ENCODE results near the gene TIAM2.
"Not testable (repeated sequence)": the region's sequence is repeated elsewhere in the genome, so short reads cannot be mapped to it uniquely, and the experiment has no call there.

TIAM2 gene

DNA sequence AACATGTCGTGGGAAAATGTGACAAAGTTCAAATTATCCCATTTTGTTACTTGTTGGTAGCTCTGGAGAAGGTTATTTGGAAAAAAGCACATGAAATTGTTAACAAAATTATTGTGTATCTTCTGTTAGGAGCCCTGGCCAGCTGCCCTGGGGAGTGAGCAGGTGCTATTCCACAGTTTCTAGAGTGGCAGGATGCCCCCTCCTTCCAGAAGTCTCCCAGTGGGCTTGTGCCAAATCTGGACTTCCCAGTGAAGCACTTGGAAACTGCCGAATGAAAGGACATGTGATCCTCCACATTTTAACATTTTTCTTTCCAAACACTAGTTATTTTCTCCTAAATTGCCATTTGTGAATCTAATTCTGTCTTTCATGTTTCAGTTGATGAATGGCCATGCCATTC is 201.8 kb downstream of the TIAM2 start:
- no peak for DNase-seq (ENCODE audit: low spot score)

DNA sequence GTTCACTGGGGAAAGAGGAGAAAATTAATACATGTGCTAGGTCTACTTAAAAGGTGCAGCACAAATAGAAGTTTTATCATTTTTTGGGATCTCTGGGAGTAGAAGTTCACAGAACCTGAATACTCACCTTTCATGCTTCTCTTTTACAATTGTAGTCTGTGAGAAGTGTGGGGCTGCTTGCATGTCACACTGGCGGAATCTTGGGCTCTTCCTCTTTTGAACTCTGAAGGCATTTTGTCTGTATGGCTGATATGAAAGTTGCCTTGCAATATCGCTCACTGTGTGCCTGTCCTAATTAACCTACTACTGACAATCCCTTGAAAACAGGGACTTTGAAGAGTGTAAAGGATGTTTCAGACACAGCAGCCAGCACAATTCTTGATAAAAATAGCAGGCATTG is 202.8 kb downstream of the TIAM2 start:
- DNase-seq (ENCODE audit: low spot score), result no peak

- DNase-seq (ENCODE audit: low spot score), result no peak
These were observed 204.9 kb downstream of the TIAM2 start for GRCh38 chr6:155200012-155200411.

DNA sequence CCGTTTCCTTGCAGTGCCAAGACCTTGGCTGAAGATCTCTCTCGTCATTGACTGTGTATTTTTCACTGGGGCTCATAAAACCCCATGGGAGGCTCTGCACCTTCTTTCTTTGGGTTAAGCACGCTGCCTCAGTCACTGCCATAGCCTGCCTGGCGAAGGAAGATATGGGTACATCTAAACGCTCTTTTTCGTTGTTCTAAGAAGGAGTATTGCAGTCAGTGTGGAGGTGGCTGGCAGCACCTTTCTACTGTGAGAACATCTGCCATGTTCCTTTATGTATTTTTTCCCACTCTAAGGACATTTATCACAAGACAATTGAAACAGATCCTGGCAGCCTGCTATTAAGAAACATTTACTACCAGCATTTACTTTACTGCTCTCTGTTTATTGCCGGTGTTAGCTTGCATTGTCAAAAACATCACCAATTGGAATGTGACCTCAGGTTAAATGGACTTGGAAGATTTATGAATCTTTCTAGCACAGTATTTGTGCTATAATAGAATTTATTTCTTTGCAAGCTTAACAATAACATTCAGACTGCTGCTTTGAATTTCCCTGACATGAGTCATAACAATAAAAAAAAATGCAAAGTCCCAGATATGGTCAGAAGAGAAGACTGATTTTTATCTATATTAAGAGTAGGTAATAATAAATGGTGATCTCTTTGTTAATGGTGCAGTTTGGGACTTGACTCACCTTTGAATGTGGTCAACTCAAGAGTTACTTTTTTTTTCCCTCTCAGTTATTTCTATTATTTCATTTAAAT is 206.5 kb downstream of the TIAM2 start:
- peak; percentile 65 for DNase-seq (ENCODE audit: low spot score)

GRCh38 chr6:155207223-155207622 is 212.1 kb downstream of the TIAM2 start:
- no peak for DNase-seq (ENCODE audit: low spot score)

- DNase-seq (ENCODE audit: low spot score), result no peak
These were observed 217.0 kb downstream of the TIAM2 start for GRCh38 chr6:155212106-155212505.

GRCh38 chr6:155212616-155213380 is 217.7 kb downstream of the TIAM2 start:
- DNase-seq (ENCODE audit: low spot score), result no peak

DNA sequence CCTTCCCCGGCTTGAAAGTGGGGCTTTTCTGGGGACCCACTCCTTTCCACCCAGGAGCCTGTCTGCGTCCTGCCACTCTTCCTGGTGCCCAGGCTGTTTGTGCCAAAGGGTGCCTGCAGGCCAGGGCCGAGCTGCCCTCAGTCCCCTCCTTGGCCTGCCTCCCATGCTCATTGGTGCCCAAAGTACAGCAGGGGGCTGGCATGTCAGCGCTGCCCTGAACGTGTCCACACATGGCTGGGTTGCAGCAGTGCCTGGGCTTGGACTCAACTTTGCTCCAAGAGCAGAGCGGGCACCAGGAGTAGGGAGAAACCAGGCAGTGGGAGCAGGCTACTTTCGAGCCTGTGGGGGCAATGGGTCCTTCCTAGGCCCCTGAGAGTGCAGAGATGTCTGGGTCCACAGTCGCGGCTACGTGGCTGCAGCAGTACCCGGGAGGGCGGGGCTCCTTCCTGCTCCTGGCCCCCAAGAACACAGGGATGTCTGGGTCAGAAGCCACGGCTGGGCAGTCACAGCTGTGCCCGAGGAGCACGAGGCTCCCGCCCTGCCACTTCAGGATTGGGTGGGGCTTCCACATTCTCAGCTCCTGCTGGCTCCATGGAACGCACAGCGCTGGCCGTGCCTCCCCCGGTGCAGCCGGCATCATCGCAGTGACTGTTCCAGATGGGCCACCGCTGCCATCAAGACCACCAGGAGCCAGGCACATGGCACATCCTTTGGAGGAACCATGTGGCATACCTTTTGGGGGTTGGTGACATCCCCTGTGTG is 218.7 kb downstream of the TIAM2 start:
- no peak for DNase-seq (ENCODE audit: low spot score)

GRCh38 chr6:155215906-155216305 is 220.8 kb downstream of the TIAM2 start:
- DNase-seq (ENCODE audit: low spot score), result no peak

- no peak for DNase-seq (ENCODE audit: low spot score)
These were observed 221.4 kb downstream of the TIAM2 start for GRCh38 chr6:155216312-155217046.

DNA sequence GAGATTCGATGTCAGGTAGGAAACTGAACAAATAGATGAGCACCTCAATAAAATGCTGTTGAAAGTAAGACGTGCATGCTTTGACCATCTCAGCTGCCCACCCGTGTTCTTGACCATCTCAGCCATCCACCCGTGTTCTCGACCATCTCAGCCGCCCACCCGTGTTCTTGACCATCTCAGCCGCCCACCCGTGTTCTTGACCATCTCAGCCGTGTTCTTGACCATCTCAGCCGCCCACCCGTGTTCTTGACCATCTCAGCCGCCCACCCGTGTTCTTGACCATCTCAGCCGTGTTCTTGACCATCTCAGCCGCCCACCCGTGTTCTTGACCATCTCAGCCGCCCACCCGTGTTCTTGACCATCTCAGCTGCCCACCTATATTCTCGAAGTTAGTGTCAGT is 223.6 kb downstream of the TIAM2 start:
- DNase-seq (ENCODE audit: low spot score), result not testable (repeated sequence)

DNA sequence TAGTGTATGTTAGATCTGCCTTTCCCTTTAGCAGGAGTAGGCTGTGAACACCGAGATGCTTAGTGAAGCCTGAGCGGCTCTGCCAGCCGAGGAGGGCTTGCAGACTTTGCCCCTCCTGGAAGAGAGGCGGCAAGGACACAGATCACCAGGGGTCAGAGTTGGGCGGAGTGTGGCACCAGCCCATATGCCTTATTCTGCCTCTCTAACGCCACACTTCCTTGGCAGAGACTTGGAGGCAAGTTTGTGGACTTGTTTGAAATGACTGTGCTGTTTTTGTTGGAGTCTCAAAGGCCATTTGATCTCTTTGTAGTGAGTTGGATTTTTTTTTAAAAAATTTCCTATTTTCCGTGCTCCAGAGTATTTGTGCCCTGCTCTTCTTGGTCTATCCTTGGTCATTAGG is 224.2 kb downstream of the TIAM2 start:
- no peak for DNase-seq (ENCODE audit: low spot score)

DNA sequence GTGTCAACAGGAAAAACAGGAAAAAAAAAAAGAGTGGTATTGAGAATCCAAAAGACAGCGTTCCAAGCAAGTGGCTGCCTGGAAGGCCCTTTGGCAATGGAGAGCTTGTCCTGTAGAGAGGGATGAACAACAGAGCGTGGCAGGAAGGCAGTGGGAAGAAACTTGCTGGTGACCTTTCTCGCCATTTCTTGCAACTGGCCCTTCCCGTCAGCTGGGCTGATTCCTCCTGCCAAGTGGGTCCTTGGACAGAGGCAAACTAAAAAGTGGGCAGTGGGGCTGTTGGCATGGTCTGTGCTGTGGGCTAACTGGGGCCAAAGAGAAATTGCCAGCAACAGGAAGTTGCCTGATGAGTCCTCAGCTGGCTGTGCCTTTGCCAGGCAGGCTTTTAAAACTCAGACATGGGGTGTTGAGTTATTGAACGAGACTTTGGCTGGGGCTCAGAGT is 224.8 kb downstream of the TIAM2 start:
- DNase-seq (ENCODE audit: low spot score), result no peak

DNA sequence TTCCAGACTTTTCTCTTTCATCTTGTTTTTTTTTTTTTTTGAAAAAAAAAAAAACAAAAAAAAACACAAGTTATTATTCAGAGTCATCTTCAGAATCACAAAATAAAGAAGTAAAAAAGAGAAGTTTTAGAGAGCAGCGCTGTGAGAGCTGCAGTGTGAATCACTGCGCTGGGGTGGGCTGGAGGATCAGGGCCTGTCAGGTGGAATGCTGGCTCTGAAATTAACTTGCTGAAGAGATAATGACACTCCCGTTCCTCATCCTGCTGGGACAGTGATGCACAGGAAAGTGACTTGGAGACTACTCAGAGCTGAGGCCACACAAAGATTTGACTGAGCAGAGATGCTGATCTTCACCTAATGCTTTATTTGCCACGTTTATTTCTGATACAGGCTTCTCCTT is 226.0 kb downstream of the TIAM2 start:
- no peak for DNase-seq (ENCODE audit: low spot score)

DNA sequence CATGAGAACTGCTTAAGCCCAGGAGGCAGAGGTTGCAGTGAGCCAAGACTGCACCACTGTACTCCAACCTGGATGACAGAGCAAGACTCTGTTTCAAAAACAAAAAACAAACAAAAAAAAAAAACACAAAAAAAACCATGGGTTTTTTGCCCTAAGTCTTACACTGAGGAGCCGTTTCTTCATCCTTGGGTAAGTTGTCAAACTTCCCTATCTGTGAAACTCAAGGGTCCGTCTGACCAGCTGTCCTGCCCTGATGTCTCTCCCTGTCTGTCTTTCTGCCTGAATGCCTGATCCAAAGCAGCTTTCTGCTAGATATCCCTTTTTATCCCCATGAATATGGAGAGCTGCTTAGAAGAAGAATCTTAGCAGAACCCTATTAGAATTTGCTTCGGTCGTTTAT is 227.4 kb downstream of the TIAM2 start:
- DNase-seq (ENCODE audit: low spot score), result no peak

DNA sequence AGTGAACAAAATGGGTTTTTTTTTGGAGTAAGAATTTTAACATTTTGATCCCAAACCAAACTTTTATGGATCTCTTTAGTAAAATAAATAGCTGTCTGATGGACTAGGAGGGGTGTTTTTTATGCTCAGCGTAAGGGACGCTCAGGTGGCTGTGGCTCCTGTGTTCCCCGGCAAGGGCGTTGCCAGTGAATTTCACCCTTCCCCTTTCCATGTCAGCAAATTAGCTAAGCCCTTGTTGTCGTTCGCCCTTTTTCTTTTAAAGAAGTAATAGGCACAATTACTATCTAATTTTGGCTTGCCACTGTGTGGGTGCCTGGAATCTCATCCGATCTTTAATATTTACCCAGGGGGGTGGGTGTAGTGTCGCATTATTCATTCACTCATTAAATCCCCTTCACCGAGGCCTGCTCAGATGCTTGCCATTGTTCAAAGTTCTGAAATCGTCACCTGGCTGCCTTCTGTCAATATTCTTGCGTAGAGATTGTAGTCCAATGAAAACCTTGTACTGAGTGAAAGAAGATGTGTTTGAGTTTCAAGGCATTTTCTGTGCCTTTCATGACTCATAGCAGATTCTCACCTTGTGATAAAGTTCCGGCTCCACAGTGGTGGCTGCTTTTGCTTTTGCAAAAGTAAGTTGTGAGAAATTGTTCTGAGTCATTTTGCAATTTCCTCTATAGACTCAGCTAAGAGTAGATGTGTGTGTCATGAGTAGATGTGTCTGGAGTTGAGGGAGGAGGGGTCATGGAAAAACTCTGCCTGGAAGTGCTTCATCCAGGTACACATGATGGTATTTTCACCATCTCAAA is 228.7 kb downstream of the TIAM2 start:
- peak; percentile 56 for DNase-seq (ENCODE audit: low spot score)

DNA sequence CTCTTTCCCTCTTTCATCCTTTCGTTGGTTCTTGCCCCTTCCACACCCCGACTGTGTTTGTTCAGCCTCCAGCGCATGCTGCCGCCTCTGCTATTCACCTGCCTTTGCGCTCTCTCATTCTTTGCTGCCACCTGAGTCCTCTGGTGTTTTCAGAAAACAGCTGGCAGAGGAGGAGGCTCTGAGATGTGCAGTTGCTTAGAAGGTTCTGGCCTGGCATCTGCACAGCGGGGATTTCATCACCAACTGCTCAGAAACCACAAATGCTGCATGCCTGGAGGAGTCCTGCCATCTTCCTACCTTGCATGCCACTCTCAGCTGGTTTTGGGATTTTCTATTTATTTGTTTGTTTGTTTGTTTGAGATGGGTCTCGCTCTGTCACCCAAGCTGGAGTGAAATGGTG is 229.5 kb downstream of the TIAM2 start:
- no peak for DNase-seq (ENCODE audit: low spot score)

DNA sequence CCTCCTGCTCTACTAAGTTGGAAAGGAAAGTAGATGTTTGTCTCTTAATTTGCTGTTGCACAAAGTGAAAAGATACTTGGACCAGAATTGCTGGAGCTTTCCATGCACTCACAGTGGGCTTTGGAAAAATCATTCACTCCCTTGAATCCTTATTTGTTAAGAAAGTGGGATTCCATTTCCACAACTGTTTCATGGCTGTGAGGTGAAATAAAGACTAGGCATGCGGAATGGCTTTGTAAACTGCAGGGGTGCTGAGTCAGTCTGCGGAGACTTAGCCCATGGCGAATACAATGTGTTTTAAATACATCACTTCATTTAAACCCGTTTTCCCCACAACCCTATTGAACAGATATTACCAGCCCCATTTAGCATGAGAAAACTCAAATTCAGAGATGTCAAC is 231.9 kb downstream of the TIAM2 start:
- DNase-seq (ENCODE audit: low spot score), result no peak

- no peak for DNase-seq (ENCODE audit: low spot score)
These were observed 233.5 kb downstream of the TIAM2 start for GRCh38 chr6:155228546-155229166.

GRCh38 chr6:155230975-155231374 is 235.9 kb downstream of the TIAM2 start:
- DNase-seq (ENCODE audit: low spot score), result not testable (repeated sequence)

GRCh38 chr6:155232848-155233247 is 237.7 kb downstream of the TIAM2 start:
- no peak for DNase-seq (ENCODE audit: low spot score)
